Measurements from ENCODE around the gene PNMA3. TPM values are rescaled to one million over a fixed set of nuclear protein-coding genes. Genes with fewer than 3 reads are reported as not detected.

Gene PNMA3, protein sequence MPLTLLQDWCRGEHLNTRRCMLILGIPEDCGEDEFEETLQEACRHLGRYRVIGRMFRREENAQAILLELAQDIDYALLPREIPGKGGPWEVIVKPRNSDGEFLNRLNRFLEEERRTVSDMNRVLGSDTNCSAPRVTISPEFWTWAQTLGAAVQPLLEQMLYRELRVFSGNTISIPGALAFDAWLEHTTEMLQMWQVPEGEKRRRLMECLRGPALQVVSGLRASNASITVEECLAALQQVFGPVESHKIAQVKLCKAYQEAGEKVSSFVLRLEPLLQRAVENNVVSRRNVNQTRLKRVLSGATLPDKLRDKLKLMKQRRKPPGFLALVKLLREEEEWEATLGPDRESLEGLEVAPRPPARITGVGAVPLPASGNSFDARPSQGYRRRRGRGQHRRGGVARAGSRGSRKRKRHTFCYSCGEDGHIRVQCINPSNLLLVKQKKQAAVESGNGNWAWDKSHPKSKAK
- total RNA-seq = under 0.01 and 0.28 TPM in 2 replicates

DNA sequence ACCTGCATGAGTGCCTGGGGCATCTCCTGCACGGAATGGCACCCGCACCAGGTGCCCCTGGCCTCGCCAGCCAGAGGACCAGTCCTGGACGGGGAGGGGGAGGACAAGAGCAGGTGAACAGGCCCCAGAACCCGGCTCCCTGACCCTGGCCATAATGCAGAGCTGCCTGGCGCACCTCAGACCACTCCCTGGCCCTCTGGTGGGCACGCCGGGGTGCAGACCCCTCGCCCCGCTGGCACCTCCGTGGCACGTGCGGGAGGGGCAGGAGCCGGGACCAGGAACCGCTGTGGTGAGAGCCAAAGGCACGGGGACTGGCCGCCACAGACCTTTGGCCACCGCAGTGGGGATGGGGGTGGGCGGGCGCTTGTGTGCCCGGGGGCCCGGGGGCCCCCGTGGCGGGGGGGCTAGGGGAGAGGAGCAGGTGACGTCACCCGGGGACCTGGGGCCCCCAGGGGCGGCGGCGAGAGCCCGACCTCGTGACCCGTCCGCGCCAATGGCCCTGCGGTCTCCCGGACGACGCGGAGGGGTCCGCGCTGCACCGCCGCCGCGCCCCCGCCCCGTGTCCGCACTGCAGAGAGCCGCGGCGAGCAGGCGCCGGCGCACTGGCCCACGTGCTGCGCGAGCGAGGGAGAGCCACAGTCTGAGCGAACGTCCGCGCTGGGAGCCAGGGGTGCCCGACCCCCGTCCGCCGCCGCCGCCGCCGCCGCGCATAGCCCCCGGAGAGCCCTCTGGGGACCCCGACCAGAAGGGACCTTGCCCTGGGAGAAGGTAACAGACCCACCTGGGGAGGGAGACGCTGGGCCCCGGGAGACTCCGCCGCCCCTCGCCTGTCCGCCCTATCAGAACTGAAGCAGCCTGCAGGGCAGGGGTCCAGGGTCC lies at the start of gene PNMA3:
Gene PNMA3, plus strand, starts transcription at position 600 of the 879 bp plus-strand sequence. CDS start 586 bp downstream, outside the sequence.

DNA sequence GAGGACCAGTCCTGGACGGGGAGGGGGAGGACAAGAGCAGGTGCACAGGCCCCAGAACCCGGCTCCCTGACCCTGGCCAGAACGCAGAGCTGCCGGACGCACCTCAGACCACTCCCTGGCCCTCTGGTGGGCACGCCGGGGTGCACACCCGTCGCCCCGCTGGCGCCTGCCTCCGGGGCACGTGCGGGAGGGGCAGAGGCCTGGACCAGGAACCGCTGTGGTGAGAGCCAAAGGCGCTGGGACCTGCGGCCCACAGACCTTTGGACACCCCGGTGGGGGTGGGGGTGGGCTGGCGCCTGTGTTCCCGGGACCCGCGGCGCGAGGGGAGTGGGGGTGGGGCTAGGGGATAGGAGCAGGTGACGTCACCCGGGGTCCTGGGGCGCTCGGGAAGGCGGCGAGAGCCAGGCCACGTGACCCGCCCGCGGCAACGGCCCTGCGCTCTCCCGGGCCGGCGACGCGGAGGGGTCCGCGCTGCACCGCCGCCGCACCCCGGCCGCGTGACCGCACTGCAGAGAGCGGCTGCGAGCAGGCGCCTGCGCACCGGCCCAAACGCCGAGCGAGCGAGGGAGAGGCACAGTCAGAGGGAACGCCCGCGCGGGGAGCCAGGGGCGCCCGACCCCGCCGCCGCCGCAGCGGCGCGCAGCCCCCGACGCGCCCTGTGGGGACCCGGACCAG lies 15.8 kb downstream of the PNMA3 start, which contains the start of gene PNMA6A:
Gene PNMA6A, plus strand, starts transcription at position 546 of the 675 bp plus-strand sequence. CDS start 609 bp downstream, outside the sequence.

Other genes starting within 250 kb of the PNMA3 start
- 39.0 and 42.5 TPM in 2 replicates for gene CETN2, start 225.7 kb upstream of the PNMA3 start, total RNA-seq
- 21.8 and 31.4 TPM in 2 replicates for gene NSDHL, start 225.4 kb upstream of the PNMA3 start, total RNA-seq
- 0.37 and 0.43 TPM in 2 replicates for gene ZNF185, start 158.4 kb upstream of the PNMA3 start, total RNA-seq
- gene PNMA5, start 62.4 kb upstream of the PNMA3 start, total RNA-seq = not detected in 2 replicates
- 1.6 and 3.2 TPM in 2 replicates for gene PNMA6A, start 16.0 kb downstream of the PNMA3 start, total RNA-seq
- 0.14 TPM in 1 of 2 replicates, not detected in the other for gene MAGEA1, start 122.8 kb downstream of the PNMA3 start, total RNA-seq

Data from smooth muscle cell of bladder (primary cell).